ENCODE results near the gene DPEP1.
"Not testable (repeated sequence)": the region's sequence is repeated elsewhere in the genome, so short reads cannot be mapped to it uniquely, and the experiment has no call there.

Gene DPEP1

DNA sequence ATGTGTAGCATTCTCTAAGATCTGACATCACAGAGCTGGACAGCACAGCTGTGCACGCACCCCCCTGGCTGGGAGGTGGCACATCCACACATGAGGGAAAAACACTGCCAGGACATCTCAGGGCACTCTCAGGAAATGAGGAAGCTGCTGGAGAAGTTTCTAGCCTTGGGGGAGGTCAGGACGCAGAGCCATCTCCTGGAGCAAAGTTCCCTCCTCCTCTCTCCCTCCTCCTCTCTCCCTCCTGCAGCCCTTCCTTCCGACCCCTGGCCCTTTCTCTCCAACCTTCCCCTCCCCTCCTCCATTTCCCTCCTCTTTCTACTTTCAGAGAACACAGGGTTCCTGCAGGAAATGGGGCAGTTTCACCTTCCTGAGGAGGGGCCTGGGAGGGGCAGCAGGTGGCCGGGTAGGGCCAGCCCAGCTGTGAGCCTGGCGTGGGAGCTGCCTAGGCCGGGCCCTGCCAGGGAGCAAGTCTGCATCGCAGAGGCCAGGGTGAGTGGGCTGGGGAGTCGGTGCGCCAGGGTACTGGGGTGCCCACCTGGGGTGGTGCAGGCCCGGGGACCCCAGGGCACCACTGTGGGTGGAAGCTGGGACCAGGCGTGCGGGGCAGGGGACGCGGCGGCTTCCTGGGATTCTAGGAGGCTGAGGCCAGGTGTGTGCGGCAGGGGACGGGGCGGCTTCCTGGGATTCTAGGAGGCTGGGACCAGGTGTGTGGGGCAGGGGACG is at the start of gene DPEP1:
TSS of gene DPEP1 (plus strand) at position 412 of the 723 bp plus-strand sequence. CDS start 16,769 bp downstream, outside the sequence.
- Histone ChIP-seq H3K4me3 (ENCODE audit: low read depth, low read length) (no peak within 1 kb of the TSS), H3K27ac (ENCODE audit: low read depth, low read length) (no peak within 1 kb of the TSS), H3K36me3 (ENCODE audit: insufficient read depth, low read length) (no peaks in the 10 kb centered on the region), H2AFZ (ENCODE audit: low read length, unreplicated experiment) (no peak within 1 kb of the TSS), H3K4me1 (ENCODE audit: control insufficient read depth, insufficient read depth, low read length, unreplicated experiment) (peaks cover 2% of the 10 kb centered on the region), H3K27me3 (ENCODE audit: insufficient read depth, low read length) (no peaks in the 10 kb centered on the region), H3K79me2 (ENCODE audit: control insufficient read depth, insufficient read depth, low read length, unreplicated experiment) (no peaks in the 10 kb centered on the region)

DNA sequence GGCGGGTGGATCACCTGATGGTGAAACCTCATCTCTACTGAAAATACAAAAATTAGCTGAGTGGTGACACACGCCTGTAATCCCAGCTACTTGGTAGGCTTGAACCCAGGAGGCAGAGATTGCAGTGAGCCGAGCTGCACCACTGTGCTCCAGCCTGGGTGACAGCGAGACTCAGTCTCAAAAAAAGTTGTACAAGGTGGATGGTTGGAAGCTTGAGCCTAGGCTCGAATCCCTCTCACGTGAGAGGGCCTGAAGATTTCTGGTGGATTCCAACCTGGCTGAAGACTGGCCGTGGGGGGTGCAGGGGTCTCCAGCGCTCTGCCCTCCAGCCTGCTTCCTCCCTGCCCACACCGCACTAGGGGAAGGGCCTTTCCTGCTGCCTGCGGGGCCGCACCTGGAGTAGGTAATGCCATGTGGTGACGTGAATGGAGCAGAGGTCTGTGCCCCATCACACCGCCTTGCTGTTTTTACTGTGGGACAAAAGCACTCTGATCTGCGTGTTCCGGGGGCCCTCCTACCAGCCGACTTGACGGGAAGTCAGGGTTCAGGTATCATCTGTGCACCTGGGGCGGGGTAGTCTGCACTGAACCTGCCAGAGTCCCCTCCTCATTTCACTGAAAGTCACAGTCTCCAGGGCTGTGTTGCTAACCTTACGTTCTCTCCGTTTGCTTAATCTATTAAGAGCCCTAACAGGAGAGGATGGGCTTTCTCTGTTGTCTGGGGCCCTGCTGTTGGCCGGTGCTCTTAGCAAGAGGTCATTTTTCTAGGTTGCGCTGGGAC is 48.8 kb upstream of the DPEP1 start:
- no peak overlapping the region for H2AFZ ChIP-seq (ENCODE audit: low read length, unreplicated experiment)
- H3K36me3 ChIP-seq (ENCODE audit: insufficient read depth, low read length), result peaks cover 35% of the 10 kb centered on the region
- H3K27ac ChIP-seq (ENCODE audit: low read depth, low read length), result no peak overlapping the region
- H3K79me2 ChIP-seq (ENCODE audit: control insufficient read depth, insufficient read depth, low read length, unreplicated experiment), result peaks cover 35% of the 10 kb centered on the region
- H3K27me3 ChIP-seq (ENCODE audit: insufficient read depth, low read length), result no peaks in the 10 kb centered on the region
- H3K4me3 ChIP-seq (ENCODE audit: low read depth, low read length), result no peak overlapping the region
- H3K4me1 ChIP-seq (ENCODE audit: control insufficient read depth, insufficient read depth, low read length, unreplicated experiment), result peaks cover 41% of the 10 kb centered on the region

DNA sequence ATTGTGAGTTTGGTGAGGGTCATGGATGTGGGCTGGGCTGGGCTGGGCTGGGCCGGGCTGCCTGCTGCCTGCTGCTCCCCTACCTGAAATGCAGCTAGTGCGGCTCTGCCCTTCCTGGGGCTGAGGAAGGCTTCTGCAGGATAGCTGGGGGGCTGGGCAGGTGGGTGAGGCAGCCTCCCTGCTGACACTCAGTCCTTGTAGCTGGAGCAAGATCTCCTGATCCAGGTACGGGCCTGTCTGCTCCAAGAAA is 48.3 kb upstream of the DPEP1 start:
- Histone ChIP-seq H3K27ac (ENCODE audit: low read depth, low read length) (no peak overlapping the region), H3K4me1 (ENCODE audit: control insufficient read depth, insufficient read depth, low read length, unreplicated experiment) (peaks cover 40% of the 10 kb centered on the region), H3K79me2 (ENCODE audit: control insufficient read depth, insufficient read depth, low read length, unreplicated experiment) (peaks cover 35% of the 10 kb centered on the region), H3K4me3 (ENCODE audit: low read depth, low read length) (peak overlapping the region; percentile 34), H3K36me3 (ENCODE audit: insufficient read depth, low read length) (peaks cover 35% of the 10 kb centered on the region), H2AFZ (ENCODE audit: low read length, unreplicated experiment) (no peak overlapping the region), H3K27me3 (ENCODE audit: insufficient read depth, low read length) (no peaks in the 10 kb centered on the region)

DNA sequence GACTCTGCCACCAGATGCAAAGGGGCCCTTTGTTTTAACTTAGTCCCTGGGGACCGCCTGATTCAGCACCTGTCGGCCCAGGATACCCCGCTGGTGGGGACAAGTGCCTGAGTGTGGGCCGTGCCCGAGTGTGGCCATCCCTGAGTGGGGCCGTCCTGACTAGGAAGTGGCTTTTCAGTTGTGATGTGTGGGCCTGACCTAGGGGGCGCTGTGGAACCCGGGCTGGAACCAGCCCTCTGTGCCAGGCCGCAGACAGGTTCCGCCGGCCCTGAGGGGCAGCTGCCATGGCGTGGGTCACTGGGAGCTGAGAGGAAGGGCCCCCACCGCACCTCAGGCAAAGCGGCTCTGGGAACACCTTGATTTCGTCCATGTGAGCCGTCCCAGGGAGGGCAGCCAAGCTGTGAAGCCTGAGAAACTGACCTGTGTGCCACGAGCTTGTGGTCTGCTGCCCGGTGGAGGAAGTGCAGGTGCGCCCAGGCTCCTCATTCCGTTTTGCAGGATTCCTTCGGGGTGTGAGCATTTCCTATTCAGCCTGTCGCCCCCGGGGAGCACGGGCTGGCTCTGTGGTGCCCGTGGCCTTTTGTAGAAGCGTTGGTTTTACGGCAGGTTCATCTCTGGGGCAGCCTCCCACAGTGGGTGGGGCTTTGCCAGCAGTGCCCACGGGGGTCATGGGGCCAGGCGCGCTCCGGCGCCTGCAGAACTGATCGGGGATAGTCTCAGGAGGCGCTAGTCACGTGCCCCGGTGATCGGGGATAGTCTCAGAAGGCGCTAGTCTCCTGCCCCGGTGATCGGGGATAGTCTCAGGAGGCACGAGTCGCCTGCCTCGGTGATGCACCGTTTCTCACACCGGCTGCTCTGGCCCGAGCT is 47.7 kb upstream of the DPEP1 start:
- Histone ChIP-seq H3K36me3 (ENCODE audit: insufficient read depth, low read length) (peaks cover 35% of the 10 kb centered on the region), H3K27ac (ENCODE audit: low read depth, low read length) (no peak overlapping the region), H3K4me3 (ENCODE audit: low read depth, low read length) (peak overlapping the region; percentile 34), H3K79me2 (ENCODE audit: control insufficient read depth, insufficient read depth, low read length, unreplicated experiment) (peaks cover 33% of the 10 kb centered on the region), H3K4me1 (ENCODE audit: control insufficient read depth, insufficient read depth, low read length, unreplicated experiment) (peaks cover 40% of the 10 kb centered on the region), H2AFZ (ENCODE audit: low read length, unreplicated experiment) (no peak overlapping the region), H3K27me3 (ENCODE audit: insufficient read depth, low read length) (no peaks in the 10 kb centered on the region)

DNA sequence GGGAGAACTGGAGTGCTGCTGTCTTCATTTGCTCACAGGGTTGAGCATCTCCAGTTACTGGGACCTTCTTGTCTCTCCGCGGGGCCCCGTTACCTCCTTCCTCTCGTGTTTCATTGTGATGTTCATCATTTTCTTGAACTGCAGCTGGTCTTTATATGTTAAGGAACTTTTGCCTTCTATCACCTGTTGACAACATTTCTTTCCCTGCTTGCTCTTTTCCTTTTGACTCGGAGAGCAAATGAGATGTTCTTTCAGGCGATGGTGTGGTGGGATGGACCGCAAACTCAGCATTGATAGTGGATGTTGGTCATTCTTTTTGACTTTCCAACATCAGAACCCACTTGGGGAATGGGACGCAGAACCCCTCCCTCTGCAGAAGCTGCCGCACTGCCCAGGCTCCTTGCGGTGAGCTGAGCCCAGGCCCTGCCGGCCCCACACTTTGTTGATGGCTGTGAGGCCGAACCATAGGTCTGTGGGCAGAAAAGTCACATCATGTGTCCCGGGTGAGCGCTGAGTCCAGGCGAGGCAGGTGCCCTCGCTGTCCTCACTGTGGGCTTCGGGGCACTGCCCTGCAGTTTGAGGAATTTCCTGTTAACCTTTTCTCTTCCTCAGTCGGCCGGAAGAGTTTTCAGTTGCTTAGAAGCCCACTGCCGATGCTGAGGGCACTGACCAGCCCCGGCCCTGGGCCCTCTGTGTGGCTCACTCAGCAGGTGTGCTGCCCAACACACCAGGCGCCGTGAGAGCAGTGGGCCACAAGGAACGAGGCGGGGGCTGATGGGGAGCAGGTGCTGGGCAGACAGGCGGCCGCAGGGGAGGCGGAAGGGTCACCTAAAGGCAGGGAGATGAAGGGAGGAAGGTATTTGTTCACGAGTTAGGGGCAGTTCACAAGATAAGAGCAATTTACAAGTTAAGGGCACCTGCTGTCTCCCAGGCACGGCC is 45.5 kb upstream of the DPEP1 start:
- Histone ChIP-seq H3K79me2 (ENCODE audit: control insufficient read depth, insufficient read depth, low read length, unreplicated experiment) (peaks cover 11% of the 10 kb centered on the region), H3K4me3 (ENCODE audit: low read depth, low read length) (no peak overlapping the region), H3K27ac (ENCODE audit: low read depth, low read length) (no peak overlapping the region), H3K36me3 (ENCODE audit: insufficient read depth, low read length) (peaks cover 14% of the 10 kb centered on the region; the same call in 1 of the 2 replicates), H2AFZ (ENCODE audit: low read length, unreplicated experiment) (no peak overlapping the region), H3K4me1 (ENCODE audit: control insufficient read depth, insufficient read depth, low read length, unreplicated experiment) (peaks cover 31% of the 10 kb centered on the region), H3K27me3 (ENCODE audit: insufficient read depth, low read length) (no peaks in the 10 kb centered on the region)

DNA sequence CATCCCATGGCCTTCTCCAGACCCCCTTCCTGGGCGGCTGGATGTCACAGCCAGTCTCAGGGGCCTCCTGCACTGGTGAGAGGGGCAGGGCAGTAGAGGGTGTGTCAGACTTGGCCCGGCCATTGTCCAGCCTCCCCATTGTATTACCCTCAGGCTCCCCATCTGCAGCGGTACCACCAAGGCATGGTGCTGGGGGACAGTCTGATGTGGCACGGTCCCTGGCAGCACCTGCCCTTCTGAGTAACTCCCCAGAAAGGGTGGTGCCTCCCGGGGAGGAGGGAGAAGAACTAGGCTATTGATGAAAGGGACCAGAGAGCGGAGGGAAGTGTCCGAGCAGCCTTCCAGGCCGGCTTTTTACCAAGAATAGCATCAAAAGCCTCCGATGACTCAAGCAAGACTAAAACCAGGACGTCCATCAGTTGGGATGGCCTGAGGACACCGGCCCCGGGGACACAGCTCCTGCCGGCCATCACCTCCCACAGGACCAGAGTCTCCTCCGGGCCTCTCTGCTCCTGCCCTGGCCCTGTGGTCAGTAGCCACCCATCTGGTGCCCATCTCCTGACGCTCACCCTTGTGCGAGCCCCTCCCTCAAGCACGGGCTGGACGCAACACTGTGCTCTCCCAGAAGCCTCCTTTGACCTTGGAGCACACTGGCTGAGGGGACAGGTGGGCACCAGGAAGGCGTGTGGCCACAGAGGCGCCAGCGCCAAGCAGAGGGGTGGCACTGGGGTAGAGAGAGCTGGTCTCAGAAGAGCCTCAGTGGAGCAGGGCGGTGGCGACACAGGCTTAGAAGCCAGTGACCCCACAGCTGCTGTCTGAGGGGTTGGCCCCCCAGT is 43.7 kb upstream of the DPEP1 start:
- no peaks in the 10 kb centered on the region for H3K79me2 ChIP-seq (ENCODE audit: control insufficient read depth, insufficient read depth, low read length, unreplicated experiment)
- H2AFZ ChIP-seq (ENCODE audit: low read length, unreplicated experiment), result no peak overlapping the region
- H3K27ac ChIP-seq (ENCODE audit: low read depth, low read length), result no peak overlapping the region
- no peak overlapping the region for H3K4me3 ChIP-seq (ENCODE audit: low read depth, low read length)
- no peaks in the 10 kb centered on the region for H3K27me3 ChIP-seq (ENCODE audit: insufficient read depth, low read length)
- H3K4me1 ChIP-seq (ENCODE audit: control insufficient read depth, insufficient read depth, low read length, unreplicated experiment), result peaks cover 21% of the 10 kb centered on the region
- no peaks in the 10 kb centered on the region for H3K36me3 ChIP-seq (ENCODE audit: insufficient read depth, low read length)

DNA sequence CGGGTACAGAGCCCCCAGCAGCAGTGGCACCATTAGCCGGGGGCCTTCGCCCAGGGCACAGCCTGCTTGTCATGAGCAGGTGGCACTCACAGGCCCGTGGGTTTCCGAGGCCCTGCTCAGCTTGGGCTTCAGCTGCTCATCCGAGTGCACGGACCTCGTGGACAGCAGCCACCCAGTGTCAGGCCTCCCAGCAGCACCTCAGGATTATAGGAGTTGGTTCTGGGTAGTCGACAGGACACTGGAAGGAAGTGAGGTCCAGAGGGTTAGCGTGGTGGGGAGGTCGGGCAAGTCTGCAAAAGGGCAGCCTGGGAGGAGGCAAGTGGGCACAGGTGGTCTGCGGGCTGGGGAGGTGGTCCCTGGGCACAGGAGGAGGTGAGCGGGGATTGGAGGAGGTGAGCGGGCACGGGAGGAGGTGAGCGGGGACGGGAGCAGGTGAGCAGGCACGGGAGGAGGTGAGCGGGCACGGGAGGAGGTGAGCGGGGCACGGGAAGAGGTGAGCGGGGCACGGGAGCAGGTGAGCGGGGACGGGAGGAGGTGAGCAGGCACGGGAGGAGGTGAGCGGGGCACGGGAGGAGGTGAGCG is 43.0 kb upstream of the DPEP1 start:
- Histone ChIP-seq H3K4me3 (ENCODE audit: low read depth, low read length) (no peak overlapping the region), H3K4me1 (ENCODE audit: control insufficient read depth, insufficient read depth, low read length, unreplicated experiment) (peaks cover 14% of the 10 kb centered on the region), H3K27ac (ENCODE audit: low read depth, low read length) (no peak overlapping the region), H3K36me3 (ENCODE audit: insufficient read depth, low read length) (no peaks in the 10 kb centered on the region), H3K79me2 (ENCODE audit: control insufficient read depth, insufficient read depth, low read length, unreplicated experiment) (peaks cover 5% of the 10 kb centered on the region), H2AFZ (ENCODE audit: low read length, unreplicated experiment) (no peak overlapping the region), H3K27me3 (ENCODE audit: insufficient read depth, low read length) (no peaks in the 10 kb centered on the region)

DNA sequence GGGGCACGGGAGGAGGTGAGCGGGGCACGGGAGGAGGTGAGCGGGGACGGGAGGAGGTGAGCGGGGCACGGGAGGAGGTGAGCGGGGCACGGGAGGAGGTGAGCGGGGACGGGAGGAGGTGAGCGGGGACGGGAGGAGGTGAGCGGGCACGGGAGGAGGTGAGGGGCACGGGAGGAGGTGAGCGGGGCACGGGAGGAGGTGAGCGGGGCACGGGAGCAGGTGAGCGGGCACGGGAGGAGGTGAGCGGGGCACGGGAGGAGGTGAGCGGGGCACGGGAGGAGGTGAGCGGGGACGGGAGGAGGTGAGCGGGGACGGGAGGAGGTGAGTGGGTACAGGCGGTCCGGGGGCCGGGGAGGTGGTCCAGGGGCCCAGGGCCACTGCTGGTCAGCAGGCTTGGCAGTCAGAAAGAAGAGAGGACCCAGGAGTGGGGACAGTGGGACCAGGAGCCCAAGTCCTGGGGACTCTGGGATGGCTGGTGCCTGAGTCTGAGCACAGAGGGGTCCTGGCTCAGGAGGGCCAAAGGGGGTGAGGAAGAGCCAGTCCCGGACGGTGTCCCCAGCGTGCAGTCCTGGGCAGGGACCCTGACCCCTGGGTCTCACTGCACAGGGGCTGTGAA is 42.4 kb upstream of the DPEP1 start:
- not testable (repeated sequence) for H3K4me3 ChIP-seq (ENCODE audit: low read depth, low read length); H3K36me3 ChIP-seq (ENCODE audit: insufficient read depth, low read length); H3K27me3 ChIP-seq (ENCODE audit: insufficient read depth, low read length); H2AFZ ChIP-seq (ENCODE audit: low read length, unreplicated experiment); H3K27ac ChIP-seq (ENCODE audit: low read depth, low read length); H3K4me1 ChIP-seq (ENCODE audit: control insufficient read depth, insufficient read depth, low read length, unreplicated experiment)
- peaks cover 10% of the 10 kb centered on the region for H3K79me2 ChIP-seq (ENCODE audit: control insufficient read depth, insufficient read depth, low read length, unreplicated experiment)

DNA sequence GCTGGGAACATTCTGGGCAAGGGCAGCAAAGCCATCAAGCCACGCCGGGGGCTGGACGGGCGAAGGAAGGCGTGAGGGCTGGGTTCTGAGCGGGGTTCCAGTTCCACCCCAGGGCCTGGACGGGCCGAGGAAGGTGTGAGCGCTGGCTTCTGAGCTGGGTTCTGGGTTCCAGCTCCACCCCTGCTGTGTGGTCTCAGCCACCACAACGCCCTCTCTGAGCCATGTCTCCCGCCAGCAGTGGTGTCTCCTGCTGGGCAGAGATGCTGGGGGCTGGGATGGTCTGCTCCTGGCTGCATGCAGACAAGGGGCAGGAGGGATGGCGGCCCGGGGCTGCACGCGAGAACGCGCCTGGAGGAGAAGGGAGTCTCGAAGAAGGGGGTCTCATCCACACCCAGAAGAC is 41.8 kb upstream of the DPEP1 start:
- H3K79me2 ChIP-seq (ENCODE audit: control insufficient read depth, insufficient read depth, low read length, unreplicated experiment), result peaks cover 16% of the 10 kb centered on the region

More for the DNA sequence above, 41.8 kb upstream of the DPEP1 start:
- no peak overlapping the region for H3K4me3 ChIP-seq (ENCODE audit: low read depth, low read length)
- no peak overlapping the region for H2AFZ ChIP-seq (ENCODE audit: low read length, unreplicated experiment)
- peaks cover 10% of the 10 kb centered on the region for H3K4me1 ChIP-seq (ENCODE audit: control insufficient read depth, insufficient read depth, low read length, unreplicated experiment)
- H3K27ac ChIP-seq (ENCODE audit: low read depth, low read length), result no peak overlapping the region
- H3K27me3 ChIP-seq (ENCODE audit: insufficient read depth, low read length), result no peaks in the 10 kb centered on the region
- H3K36me3 ChIP-seq (ENCODE audit: insufficient read depth, low read length), result no peaks in the 10 kb centered on the region

All from ACC112 (cell line).